Lower lobe of right lung (tissue), 2 donors: ENCODE measurements around the gene TCEA3. TPM values are rescaled to one million over a fixed set of nuclear protein-coding genes. Genes with fewer than 3 reads are reported as not detected.

Experiments used
- ATAC-seq, 2 donors: fragments of 200-7000 bp; cut with Tn5 transposase; one replicate each; pipeline ENCODE4 v1.9.1; 2020 to 2022; ENCODE audit warnings: mild to moderate bottlenecking in 2 of 2, moderate library complexity in 2 of 2
- DNase-seq: peaks from one replicate; pipeline ENCODE4 v3.0.0-alpha.2; 2020
- H3K27ac ChIP-seq: fragments of 200-600 bp; one replicate; pipeline ENCODE4 v1.8.0; 2022
- H3K27me3 ChIP-seq: fragments of 200-600 bp; one replicate; pipeline ENCODE4 v1.8.0; 2022; ENCODE audit warnings: low read depth
- H3K36me3 ChIP-seq: fragments of 200-600 bp; one replicate; pipeline ENCODE4 v1.8.0; 2022; ENCODE audit warnings: mild to moderate bottlenecking
- H3K4me1 ChIP-seq: fragments of 200-600 bp; one replicate; pipeline ENCODE4 v1.8.0; 2022
- H3K4me3 ChIP-seq: fragments of 200-600 bp; one replicate; pipeline ENCODE4 v1.8.0; 2022; ENCODE audit warnings: mild to moderate bottlenecking
- H3K9me3 ChIP-seq: fragments of 200-600 bp; one replicate; pipeline ENCODE4 v1.8.0; 2022
- intact Hi-C: fragments of 100-400 bp; cut with DNase I; formaldehyde crosslinking; loops from one replicate; pipeline ENCODE4 v1.11.0; 2022
- total RNA-seq: library from RNA; stranded (reverse); fragmentation: NEBNext Ultra II Directional; extraction: Animal tissue kit (Norgen Biotek cat#: 25700); gene quantifications from one replicate; pipeline ENCODE4 v1.2.1, GENCODE V29; 2021
- TF ChIP-seq, protein P1 (sequence below): fragments of 200-600 bp; IDR thresholded peaks from one replicate; pipeline ENCODE4 v1.8.0; 2022; ENCODE audit warnings: antibody characterized with exemption, mild to moderate bottlenecking
- donor health status: DM: no; HTN: yes; CAD: no; lungs with severe emphysema.

The TCEA3 gene
- total RNA-seq, 1 donor from 2014 or later, result 41.9 TPM

DNA sequence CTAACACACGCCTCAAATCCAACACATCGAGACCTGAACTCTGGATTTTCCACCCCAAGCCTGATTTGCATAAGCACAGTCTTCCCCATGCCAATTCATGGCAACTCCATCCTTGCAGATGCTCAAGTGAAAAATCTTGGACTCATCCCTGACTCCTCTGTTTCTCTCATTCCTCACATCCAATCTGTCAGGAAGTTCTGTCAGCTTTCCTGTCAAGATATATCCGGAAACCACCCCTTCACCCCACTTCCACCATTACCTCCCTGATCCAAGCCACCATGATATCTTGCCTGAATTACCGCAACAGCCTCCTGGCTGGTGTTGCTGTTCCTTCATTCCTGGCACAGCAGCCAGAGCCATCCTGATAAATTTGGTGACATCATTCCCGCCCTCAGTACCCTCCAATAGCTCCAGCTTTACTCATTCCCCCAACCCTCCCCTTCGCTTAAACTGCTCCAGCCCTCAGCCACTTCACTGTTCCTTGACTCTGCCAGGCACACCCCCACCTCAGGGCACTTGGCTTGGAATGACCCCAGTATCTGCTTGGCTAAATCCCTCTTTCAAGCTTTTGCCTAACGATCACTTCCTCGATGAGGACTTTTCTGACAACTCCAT is 17.4 kb downstream of the TCEA3 start:
- no peak overlapping the region for H3K4me3 ChIP-seq
- no peak overlapping the region for H3K27ac ChIP-seq
- no peak for DNase-seq
- TF ChIP-seq, protein P1, sequence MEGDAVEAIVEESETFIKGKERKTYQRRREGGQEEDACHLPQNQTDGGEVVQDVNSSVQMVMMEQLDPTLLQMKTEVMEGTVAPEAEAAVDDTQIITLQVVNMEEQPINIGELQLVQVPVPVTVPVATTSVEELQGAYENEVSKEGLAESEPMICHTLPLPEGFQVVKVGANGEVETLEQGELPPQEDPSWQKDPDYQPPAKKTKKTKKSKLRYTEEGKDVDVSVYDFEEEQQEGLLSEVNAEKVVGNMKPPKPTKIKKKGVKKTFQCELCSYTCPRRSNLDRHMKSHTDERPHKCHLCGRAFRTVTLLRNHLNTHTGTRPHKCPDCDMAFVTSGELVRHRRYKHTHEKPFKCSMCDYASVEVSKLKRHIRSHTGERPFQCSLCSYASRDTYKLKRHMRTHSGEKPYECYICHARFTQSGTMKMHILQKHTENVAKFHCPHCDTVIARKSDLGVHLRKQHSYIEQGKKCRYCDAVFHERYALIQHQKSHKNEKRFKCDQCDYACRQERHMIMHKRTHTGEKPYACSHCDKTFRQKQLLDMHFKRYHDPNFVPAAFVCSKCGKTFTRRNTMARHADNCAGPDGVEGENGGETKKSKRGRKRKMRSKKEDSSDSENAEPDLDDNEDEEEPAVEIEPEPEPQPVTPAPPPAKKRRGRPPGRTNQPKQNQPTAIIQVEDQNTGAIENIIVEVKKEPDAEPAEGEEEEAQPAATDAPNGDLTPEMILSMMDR, result no peak
- no peaks in the 10 kb centered on the region for H3K27me3 ChIP-seq
- peaks cover 32% of the 10 kb centered on the region for H3K36me3 ChIP-seq
- H3K9me3 ChIP-seq, result no peaks in the 10 kb centered on the region
- ATAC-seq, result no peak
- peaks cover 25% of the 10 kb centered on the region for H3K4me1 ChIP-seq
- intact Hi-C loops, result no loop called here

GRCh38 chr1:23405946-23406345 is 18.6 kb downstream of the TCEA3 start:
- no peak for DNase-seq
- no peak overlapping the region for H3K4me3 ChIP-seq
- intact Hi-C loops, result no loop called here
- peaks cover 29% of the 10 kb centered on the region for H3K4me1 ChIP-seq
- peaks cover 32% of the 10 kb centered on the region for H3K36me3 ChIP-seq
- H3K27ac ChIP-seq, result no peak overlapping the region
- TF ChIP-seq, protein P1, result no peak
- no peaks in the 10 kb centered on the region for H3K9me3 ChIP-seq
- ATAC-seq, result no peak
- H3K27me3 ChIP-seq, result no peaks in the 10 kb centered on the region

DNA sequence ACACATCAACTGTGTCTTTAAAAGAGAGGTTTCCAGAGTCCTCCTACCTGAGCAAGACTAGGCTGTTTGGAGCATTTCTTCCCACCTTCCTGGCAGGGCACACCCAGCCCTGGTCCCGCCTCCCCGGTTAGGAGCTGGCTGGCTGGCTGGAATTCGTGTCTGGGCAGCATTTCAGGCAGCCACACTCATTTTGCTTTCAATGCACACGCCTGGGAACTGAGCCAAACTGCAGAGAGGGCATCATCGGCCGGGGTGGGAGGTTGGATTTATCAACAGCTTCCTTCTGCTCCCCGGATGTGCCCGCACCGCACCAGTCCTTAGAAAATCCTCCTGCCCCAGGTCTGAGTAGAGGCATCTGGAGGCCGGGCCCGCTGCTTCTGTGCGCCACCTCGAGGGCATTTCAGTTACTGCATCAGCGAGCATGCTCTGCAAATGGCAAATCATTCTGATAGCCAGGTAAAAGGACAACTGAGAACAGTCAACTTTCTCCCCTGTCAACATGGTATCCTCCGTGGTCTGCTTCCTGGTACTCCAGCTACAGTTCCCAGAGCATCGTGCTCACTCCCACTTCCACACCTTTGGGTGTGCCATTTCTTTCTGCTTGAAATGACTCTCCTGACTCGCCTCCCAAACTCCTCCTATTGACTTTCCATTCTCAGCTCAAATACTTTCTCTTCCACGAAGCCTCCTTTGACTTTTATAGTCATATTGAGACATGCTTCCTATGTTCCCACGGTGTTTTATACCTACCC is 20.6 kb downstream of the TCEA3 start:
- Histone ChIP-seq H3K36me3 (peaks cover 28% of the 10 kb centered on the region), H3K4me3 (no peak overlapping the region)
- intact Hi-C loops, result no loop called here

DNA sequence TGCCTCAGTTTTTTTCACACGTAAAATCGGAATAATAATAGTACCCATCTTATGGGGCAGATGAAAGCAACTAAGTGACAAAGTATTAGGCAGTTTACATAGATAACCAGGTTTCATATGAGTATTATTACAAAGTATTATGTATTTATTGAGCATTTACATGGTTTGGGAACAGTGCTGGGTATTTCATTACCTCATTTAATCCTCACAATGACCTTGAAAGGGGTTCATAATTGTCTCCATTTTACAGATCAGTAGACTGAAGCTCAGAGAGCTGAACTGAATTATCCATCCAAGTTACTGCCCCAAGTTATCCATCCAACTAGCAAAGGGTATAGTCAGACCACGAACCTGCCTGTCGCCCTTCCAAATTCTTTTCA is 21.2 kb downstream of the TCEA3 start:
- H3K4me3 ChIP-seq, result no peak overlapping the region
- H3K27me3 ChIP-seq, result no peaks in the 10 kb centered on the region
- intact Hi-C loops, result no loop called here
- DNase-seq, result no peak
- H3K4me1 ChIP-seq, result peaks cover 35% of the 10 kb centered on the region
- TF ChIP-seq, protein P1, result no peak
- H3K36me3 ChIP-seq, result peaks cover 23% of the 10 kb centered on the region
- peak overlapping the region; percentile 58 for H3K27ac ChIP-seq
- no peaks in the 10 kb centered on the region for H3K9me3 ChIP-seq
- no peak for ATAC-seq

More for the DNA sequence above, 20.6 kb downstream of the TCEA3 start:
- ATAC-seq (peak; percentile 95 to 97), DNase-seq (peak; percentile 89)
- no peaks in the 10 kb centered on the region for H3K27me3 ChIP-seq
- H3K9me3 ChIP-seq, result no peaks in the 10 kb centered on the region
- H3K4me1 ChIP-seq, result peaks cover 35% of the 10 kb centered on the region
- peak overlapping the region; percentile 58 for H3K27ac ChIP-seq
- TF ChIP-seq, protein P1, result peak; percentile 94

GRCh38 chr1:23403038-23403336 is 21.6 kb downstream of the TCEA3 start:
- Histone ChIP-seq H3K27me3 (no peaks in the 10 kb centered on the region), H3K4me3 (no peak overlapping the region), H3K27ac (peak overlapping the region; percentile 55), H3K9me3 (no peaks in the 10 kb centered on the region), H3K36me3 (peaks cover 23% of the 10 kb centered on the region), H3K4me1 (peaks cover 35% of the 10 kb centered on the region)
- DNase-seq (no peak), ATAC-seq (peak; percentile 24 to 42)
- TF ChIP-seq, protein P1, result no peak
- intact Hi-C loops, result no loop called here
